ENCODE results near the gene PIGV.

DNA sequence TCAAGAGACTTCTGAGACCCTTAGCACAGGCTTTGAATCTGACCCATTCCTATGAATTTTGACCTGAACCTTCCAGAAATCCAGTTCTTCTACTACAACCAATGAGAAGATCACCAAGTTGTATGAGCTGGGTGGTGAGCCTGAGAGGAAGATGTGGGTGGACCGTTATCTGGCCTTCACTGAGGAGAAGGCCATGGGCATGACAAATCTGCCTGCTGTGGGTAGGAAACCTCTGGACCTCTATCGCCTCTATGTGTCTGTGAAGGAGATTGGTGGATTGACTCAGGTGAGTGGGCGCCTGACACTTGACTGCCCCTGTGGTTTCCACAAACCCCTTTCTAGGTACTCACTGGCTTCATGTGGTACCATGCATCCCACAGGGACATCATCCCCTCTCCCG is 20.0 kb upstream of the PIGV start:
- TF ChIP-seq, protein P1, sequence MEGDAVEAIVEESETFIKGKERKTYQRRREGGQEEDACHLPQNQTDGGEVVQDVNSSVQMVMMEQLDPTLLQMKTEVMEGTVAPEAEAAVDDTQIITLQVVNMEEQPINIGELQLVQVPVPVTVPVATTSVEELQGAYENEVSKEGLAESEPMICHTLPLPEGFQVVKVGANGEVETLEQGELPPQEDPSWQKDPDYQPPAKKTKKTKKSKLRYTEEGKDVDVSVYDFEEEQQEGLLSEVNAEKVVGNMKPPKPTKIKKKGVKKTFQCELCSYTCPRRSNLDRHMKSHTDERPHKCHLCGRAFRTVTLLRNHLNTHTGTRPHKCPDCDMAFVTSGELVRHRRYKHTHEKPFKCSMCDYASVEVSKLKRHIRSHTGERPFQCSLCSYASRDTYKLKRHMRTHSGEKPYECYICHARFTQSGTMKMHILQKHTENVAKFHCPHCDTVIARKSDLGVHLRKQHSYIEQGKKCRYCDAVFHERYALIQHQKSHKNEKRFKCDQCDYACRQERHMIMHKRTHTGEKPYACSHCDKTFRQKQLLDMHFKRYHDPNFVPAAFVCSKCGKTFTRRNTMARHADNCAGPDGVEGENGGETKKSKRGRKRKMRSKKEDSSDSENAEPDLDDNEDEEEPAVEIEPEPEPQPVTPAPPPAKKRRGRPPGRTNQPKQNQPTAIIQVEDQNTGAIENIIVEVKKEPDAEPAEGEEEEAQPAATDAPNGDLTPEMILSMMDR (conservative IDR thresholded peaks at IDR 0.05 in 1 of 2, IDR thresholded peaks at IDR 0.05 in 1 of 2; ENCODE audit: low read depth in 1 of 2, low read length in 2 of 2) = no peak
- TF ChIP-seq EZH2 (IDR thresholded peaks at IDR 0.05; ENCODE audit: low read length, missing control alignments) = no peak

Data from fibroblast of lung (primary cell).